H9 (cell line): ENCODE results near the gene NSUN3. TPM values are rescaled to one million over a fixed set of nuclear protein-coding genes. Genes with fewer than 3 reads are reported as not detected.

Source experiments
- DNase-seq: peaks from one replicate; pipeline ENCODE4 v3.0.0-alpha.2; 2017
- H2AFZ ChIP-seq: one replicate; pipeline ENCODE4 v1.6.1; 2013; ENCODE audit warnings: mild to moderate bottlenecking, low read length, control low read depth, moderate library complexity
- H2AK5ac ChIP-seq: 2 replicates; pipeline ENCODE4 v1.6.1; 2013; ENCODE audit warnings: low read length, control low read depth, mixed read lengths; ENCODE audit not compliant: insufficient read length
- H2BK120ac ChIP-seq: one replicate; pipeline ENCODE4 v1.6.1; 2013; ENCODE audit warnings: low read depth, mild to moderate bottlenecking, low read length, control low read depth, inconsistent platforms; ENCODE audit not compliant: poor library complexity, severe bottlenecking
- H2BK12ac ChIP-seq: 2 replicates; pipeline ENCODE4 v1.6.1; 2013; ENCODE audit warnings: low read length, control low read depth, mixed read lengths, low read depth; ENCODE audit not compliant: insufficient read length
- H2BK15ac ChIP-seq: 2 replicates; pipeline ENCODE4 v1.6.1; 2013; ENCODE audit warnings: low read depth, low read length, control low read depth
- H2BK20ac ChIP-seq: one replicate; pipeline ENCODE4 v1.6.1; 2013; ENCODE audit warnings: low read depth, mild to moderate bottlenecking, low read length, control low read depth, inconsistent platforms; ENCODE audit not compliant: poor library complexity, severe bottlenecking
- H2BK5ac ChIP-seq: 2 replicates; pipeline ENCODE4 v1.6.1; 2013; ENCODE audit warnings: low read length, control low read depth, mixed read lengths; ENCODE audit not compliant: insufficient read length
- H3K14ac ChIP-seq: 2 replicates; pipeline ENCODE4 v1.6.1; 2013; ENCODE audit warnings: low read length, control low read depth; ENCODE audit not compliant: insufficient read depth
- H3K18ac ChIP-seq: 2 replicates; pipeline ENCODE4 v1.6.1; 2013; ENCODE audit warnings: low read depth, mild to moderate bottlenecking, mixed read lengths, low read length, control low read depth; ENCODE audit not compliant: insufficient read length
- H3K23ac ChIP-seq: 2 replicates; pipeline ENCODE4 v1.6.1; 2013; ENCODE audit warnings: low read length, control low read depth, mixed read lengths, low read depth; ENCODE audit not compliant: insufficient read length
- H3K23me2 ChIP-seq: 2 replicates; pipeline ENCODE4 v1.6.1; 2013; ENCODE audit warnings: low read depth, mild to moderate bottlenecking, mixed read lengths, low read length, control low read depth; ENCODE audit not compliant: insufficient read length, poor library complexity, severe bottlenecking
- H3K27ac ChIP-seq: 2 replicates; pipeline ENCODE4 v1.5.1; 2013; ENCODE audit warnings: low read length, control low read depth, mixed read lengths, low read depth; ENCODE audit not compliant: insufficient read length
- H3K27me3 ChIP-seq: 2 replicates; pipeline ENCODE4 v1.6.1; 2013; ENCODE audit warnings: low read length, control low read depth, inconsistent platforms; ENCODE audit not compliant: insufficient read depth
- H3K4ac ChIP-seq: 2 replicates; pipeline ENCODE4 v1.6.1; 2013; ENCODE audit warnings: low read depth, mild to moderate bottlenecking, control low read depth, inconsistent platforms, low read length, moderate library complexity
- H3K4me1 ChIP-seq: 2 replicates; pipeline ENCODE4 v1.6.1; 2013; ENCODE audit warnings: low read length, control low read depth, inconsistent platforms; ENCODE audit not compliant: insufficient read depth
- H3K4me2 ChIP-seq: 2 replicates; pipeline ENCODE4 v1.6.1; 2013; ENCODE audit warnings: low read length, control low read depth, mixed read lengths; ENCODE audit not compliant: insufficient read length, insufficient read depth
- H3K56ac ChIP-seq: 2 replicates; pipeline ENCODE4 v1.6.1; 2013; ENCODE audit warnings: low read depth, mild to moderate bottlenecking, mixed read lengths, low read length, control low read depth; ENCODE audit not compliant: insufficient read length
- H3K79me1 ChIP-seq: 2 replicates; pipeline ENCODE4 v1.6.1; 2013; ENCODE audit warnings: low read depth, mild to moderate bottlenecking, moderate library complexity, low read length, control low read depth, inconsistent platforms; ENCODE audit not compliant: insufficient read depth, poor library complexity, severe bottlenecking
- H3K79me2 ChIP-seq: 2 replicates; pipeline ENCODE4 v1.6.1; 2013; ENCODE audit warnings: low read length, control low read depth, inconsistent platforms; ENCODE audit not compliant: insufficient read depth
- H3K9ac ChIP-seq: 2 replicates; pipeline ENCODE4 v1.6.1; 2013; ENCODE audit warnings: low read length, control low read depth, mixed read lengths; ENCODE audit not compliant: insufficient read length; ENCODE audit errors: extremely low read depth
- H3K9me3 ChIP-seq: one replicate; pipeline ENCODE4 v1.6.1; 2013; ENCODE audit warnings: low read depth, low read length, inconsistent platforms; ENCODE audit not compliant: control insufficient read depth
- H3T11ph ChIP-seq: one replicate; pipeline ENCODE4 v1.6.1; 2013; ENCODE audit warnings: mild to moderate bottlenecking, low read length, control low read depth, inconsistent platforms
- H4K20me1 ChIP-seq: one replicate; pipeline ENCODE4 v1.6.1; 2013; ENCODE audit not compliant: control insufficient read depth, insufficient read length, insufficient read depth
- H4K5ac ChIP-seq: 2 replicates; pipeline ENCODE4 v1.6.1; 2013; ENCODE audit warnings: low read depth, mild to moderate bottlenecking, mixed read lengths, low read length, control low read depth; ENCODE audit not compliant: insufficient read length
- H4K8ac ChIP-seq: replicated peaks from 2 replicates; pipeline ENCODE4 v1.6.1; 2013; ENCODE audit warnings: low read length, control low read depth, mixed read lengths, low read depth; ENCODE audit not compliant: insufficient read length
- H4K91ac ChIP-seq: 2 replicates; pipeline ENCODE4 v1.6.1; 2013; ENCODE audit warnings: low read depth, mild to moderate bottlenecking, moderate library complexity, mixed read lengths, low read length, control low read depth; ENCODE audit not compliant: insufficient read length
- H3K27ac Mint-ChIP-seq, 3 experiments: 2 replicates in 2 of 3; 3 replicates in 1 of 3; pipeline ENCODE4 v1.8.0; 2020 to 2021; ENCODE audit warnings: mixed read lengths in 3 of 3, mild to moderate bottlenecking in 1 of 3, moderate library complexity in 1 of 3
- H3K27me3 Mint-ChIP-seq: 2 replicates; pipeline ENCODE4 v1.8.0; 2021; ENCODE audit warnings: low read depth, mild to moderate bottlenecking, moderate library complexity, mixed read lengths
- H3K36me3 Mint-ChIP-seq, 3 experiments: 2 replicates in 2 of 3; 3 replicates in 1 of 3; pipeline ENCODE4 v1.8.0; 2020 to 2021; ENCODE audit warnings: low read depth in 3 of 3, mixed read lengths in 3 of 3; ENCODE audit not compliant: insufficient read depth in 1 of 3
- H3K4me1 Mint-ChIP-seq, 2 experiments: 2 replicates each; pipeline ENCODE4 v1.8.0; 2020; ENCODE audit warnings: mixed read lengths in 2 of 2
- H3K4me3 Mint-ChIP-seq, 2 experiments: 2 replicates in 1 of 2; 3 replicates in 1 of 2; pipeline ENCODE4 v1.8.0; 2020 to 2021; ENCODE audit warnings: mild to moderate bottlenecking in 2 of 2, mixed read lengths in 2 of 2, moderate library complexity in 1 of 2
- H3K9me3 Mint-ChIP-seq, 2 experiments: 2 replicates in 1 of 2; 3 replicates in 1 of 2; pipeline ENCODE4 v1.8.0; 2020; ENCODE audit warnings: mild to moderate bottlenecking in 2 of 2, mixed read lengths in 2 of 2, moderate library complexity in 1 of 2
- whole genome bisulfite sequencing: extraction: QIAGEN DNeasy Blood & Tissue Kit; methylation state at CpG from one replicate; pipeline ENCODE4 v1.1.7; 2013; ENCODE audit warnings: missing lambda C conversion rate, low lambda C conversion rate, mixed read lengths; ENCODE audit not compliant: insufficient read length; ENCODE audit errors: extremely low coverage; 5-methylcytosine and 5-hydroxymethylcytosine counted together
- total RNA-seq: library from RNA; stranded (reverse); gene quantifications from 2 replicates; pipeline ENCODE4 v1.2.1, GENCODE V29; 2021
- TF ChIP-seq, protein P1 (sequence below): fragments of 200-600 bp; sonication (generic); conservative IDR thresholded peaks from 3 replicates; pipeline ENCODE4 v1.8.0; 2021; ENCODE audit warnings: antibody characterized with exemption, mild to moderate bottlenecking

The NSUN3 gene
- total RNA-seq, 1 experiment from 2014 or later: 7.4 TPM

DNA sequence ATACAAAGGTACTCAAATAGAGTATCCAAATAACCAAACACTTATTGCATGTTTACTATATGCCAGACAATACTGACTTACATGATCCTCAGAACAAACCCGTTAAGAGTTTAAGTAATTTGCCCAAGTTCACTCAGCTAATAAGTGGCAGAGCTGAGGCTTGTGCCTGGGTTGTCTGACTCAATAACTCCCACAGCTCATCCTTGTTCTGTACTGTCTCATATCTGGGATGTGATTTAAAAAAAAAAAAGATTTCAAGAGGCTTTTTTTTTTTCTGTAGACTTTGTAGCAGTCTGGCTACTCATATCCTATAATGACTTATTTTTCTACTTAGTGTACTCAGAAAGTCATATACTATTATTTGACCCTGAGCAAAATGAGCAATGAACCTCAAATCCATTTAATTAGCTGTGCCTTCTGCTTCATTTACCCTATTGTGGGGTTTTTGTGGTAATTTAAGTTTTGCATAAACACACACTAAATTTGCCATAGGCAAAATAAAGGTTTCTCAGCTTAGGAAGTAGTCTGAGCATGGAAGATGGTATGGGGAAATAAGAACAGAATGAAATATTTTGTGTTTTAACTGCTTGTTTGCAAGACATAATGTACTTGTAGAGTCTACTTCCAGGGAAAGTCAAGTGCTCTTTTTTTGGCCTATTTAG lies 3.1 kb downstream of the NSUN3 start:
- H3K79me2 ChIP-seq: no peaks in the 10 kb centered on the region; the same call in 1 of the 2 replicates
- no peak overlapping the region for H2AK5ac ChIP-seq
- no CpG with 5 or more reads among the region's 1 CpG for WGBS
- peaks cover 0 to 2% of the 10 kb centered on the region in 2 experiments; a peak in 1 of 5 replicates for H3K9me3 Mint-ChIP-seq
- no peak overlapping the region for H4K5ac ChIP-seq
- H2BK120ac ChIP-seq: no peak overlapping the region
- no peak for DNase-seq
- no peak overlapping the region for H2BK20ac ChIP-seq
- H3K27me3 Mint-ChIP-seq: no peaks in the 10 kb centered on the region
- H3K14ac ChIP-seq: no peak overlapping the region
- peaks cover 4% of the 10 kb centered on the region for H3K79me1 ChIP-seq
- peaks cover 8 to 15% (median 9%) of the 10 kb centered on the region in 3 experiments; a peak in 6 of 7 replicates for H3K36me3 Mint-ChIP-seq
- H3K18ac ChIP-seq: no peak overlapping the region
- H3K4me1 ChIP-seq: no peaks in the 10 kb centered on the region; the same call in none of the 2 replicates
- peaks cover 5 to 8% of the 10 kb centered on the region in 2 experiments for H3K4me1 Mint-ChIP-seq
- H3K27ac ChIP-seq: no peak overlapping the region
- no peak overlapping the region for H3K4me3 Mint-ChIP-seq
- H3K4ac ChIP-seq: no peak overlapping the region
- TF ChIP-seq, protein P1, sequence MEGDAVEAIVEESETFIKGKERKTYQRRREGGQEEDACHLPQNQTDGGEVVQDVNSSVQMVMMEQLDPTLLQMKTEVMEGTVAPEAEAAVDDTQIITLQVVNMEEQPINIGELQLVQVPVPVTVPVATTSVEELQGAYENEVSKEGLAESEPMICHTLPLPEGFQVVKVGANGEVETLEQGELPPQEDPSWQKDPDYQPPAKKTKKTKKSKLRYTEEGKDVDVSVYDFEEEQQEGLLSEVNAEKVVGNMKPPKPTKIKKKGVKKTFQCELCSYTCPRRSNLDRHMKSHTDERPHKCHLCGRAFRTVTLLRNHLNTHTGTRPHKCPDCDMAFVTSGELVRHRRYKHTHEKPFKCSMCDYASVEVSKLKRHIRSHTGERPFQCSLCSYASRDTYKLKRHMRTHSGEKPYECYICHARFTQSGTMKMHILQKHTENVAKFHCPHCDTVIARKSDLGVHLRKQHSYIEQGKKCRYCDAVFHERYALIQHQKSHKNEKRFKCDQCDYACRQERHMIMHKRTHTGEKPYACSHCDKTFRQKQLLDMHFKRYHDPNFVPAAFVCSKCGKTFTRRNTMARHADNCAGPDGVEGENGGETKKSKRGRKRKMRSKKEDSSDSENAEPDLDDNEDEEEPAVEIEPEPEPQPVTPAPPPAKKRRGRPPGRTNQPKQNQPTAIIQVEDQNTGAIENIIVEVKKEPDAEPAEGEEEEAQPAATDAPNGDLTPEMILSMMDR: no peak
- H4K8ac ChIP-seq: no peak overlapping the region
- no peak overlapping the region for H2BK12ac ChIP-seq
- no peaks in the 10 kb centered on the region for H3K27me3 ChIP-seq
- H2BK5ac ChIP-seq: no peak overlapping the region
- no peak overlapping the region for H3K23ac ChIP-seq
- H3K4me2 ChIP-seq: no peak overlapping the region
- H4K20me1 ChIP-seq: no peaks in the 10 kb centered on the region
- H3K23me2 ChIP-seq: peaks cover 8% of the 10 kb centered on the region
- H3K56ac ChIP-seq: no peak overlapping the region
- H3K9ac ChIP-seq: no peak overlapping the region
- H2AFZ ChIP-seq: no peak overlapping the region
- H4K91ac ChIP-seq: no peak overlapping the region
- H3T11ph ChIP-seq: no peak overlapping the region
- H3K9me3 ChIP-seq: no peaks in the 10 kb centered on the region
- no peak overlapping the region for H3K27ac Mint-ChIP-seq
- H2BK15ac ChIP-seq: no peak overlapping the region
